HTR-8/SVneo (cell line): ENCODE results near the gene GYS2.
"Not testable (repeated sequence)": the region's sequence is repeated elsewhere in the genome, so short reads cannot be mapped to it uniquely, and the experiment has no call there.

Experiments
- DNase-seq: peaks from one replicate; pipeline ENCODE4 v3.0.0; 2011; ENCODE audit warnings: low spot score, mixed read lengths; ENCODE audit not compliant: insufficient read length
- FAIRE-seq: peaks from 2 replicates; lab custom pipeline; 2011; peaks lifted over from hg19 to GRCh38; lab: Jason Lieb, UNC

Gene GYS2

DNA sequence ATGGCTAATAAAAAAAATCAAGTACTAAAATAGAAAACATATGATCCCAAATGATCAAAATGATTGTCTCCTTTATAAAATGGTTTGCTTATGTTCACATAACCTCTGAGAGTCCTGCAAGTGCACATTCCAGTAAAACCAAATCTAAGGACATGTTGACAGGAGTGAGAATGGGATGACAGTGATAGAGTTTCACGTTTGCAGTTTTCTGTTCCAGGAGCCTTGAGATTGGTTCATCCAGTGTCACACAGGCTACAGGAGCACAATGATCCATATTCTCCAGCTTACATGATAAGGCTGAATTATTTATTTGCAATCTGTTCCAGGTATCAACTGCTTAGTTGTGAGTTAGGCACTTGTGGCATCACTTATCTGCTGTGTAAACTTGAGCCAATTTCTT lies 1.5 kb upstream of the GYS2 start:
- FAIRE-seq (no peak), DNase-seq (no peak)

DNA sequence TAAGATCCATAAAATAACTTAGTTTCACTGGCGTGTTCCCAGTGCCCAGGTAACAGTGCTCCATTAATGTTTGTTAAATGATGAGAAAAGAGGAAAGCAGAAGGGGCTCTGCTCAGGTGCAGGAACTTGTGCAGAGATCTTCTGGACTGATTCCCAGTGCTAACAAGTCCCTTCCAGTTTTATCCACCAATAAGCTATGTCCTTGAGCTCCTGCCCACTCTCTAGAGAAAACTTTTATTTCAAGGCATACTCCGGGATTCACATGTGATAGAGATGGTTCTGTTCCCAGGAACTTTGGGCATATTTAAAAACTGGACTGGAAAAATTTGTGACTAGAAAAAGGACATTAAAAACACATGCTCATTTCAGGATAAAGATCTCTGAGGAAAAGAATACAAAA lies 1.9 kb downstream of the GYS2 start:
- DNase-seq (no peak), FAIRE-seq (no peak)

DNA sequence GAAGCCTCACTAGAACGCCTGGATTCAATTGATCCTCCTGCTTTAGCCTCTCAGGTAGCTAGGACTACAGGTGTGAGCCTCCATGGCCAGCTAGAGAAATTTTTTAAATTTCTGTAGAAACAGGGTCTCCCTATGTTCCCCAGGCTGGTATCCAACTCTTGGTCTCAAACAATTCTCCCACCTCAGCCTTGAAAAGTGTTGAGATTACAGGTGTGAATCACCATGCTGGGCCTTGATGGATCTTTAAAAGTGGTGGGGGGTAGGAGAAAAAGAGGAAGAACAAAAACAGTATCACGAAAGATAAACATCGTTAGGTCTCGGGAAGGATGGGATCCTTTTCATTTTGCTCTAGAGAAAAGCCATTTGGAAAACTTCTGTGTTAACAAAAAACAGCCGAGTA lies 4.5 kb downstream of the GYS2 start:
- no peak for FAIRE-seq
- DNase-seq: no peak

DNA sequence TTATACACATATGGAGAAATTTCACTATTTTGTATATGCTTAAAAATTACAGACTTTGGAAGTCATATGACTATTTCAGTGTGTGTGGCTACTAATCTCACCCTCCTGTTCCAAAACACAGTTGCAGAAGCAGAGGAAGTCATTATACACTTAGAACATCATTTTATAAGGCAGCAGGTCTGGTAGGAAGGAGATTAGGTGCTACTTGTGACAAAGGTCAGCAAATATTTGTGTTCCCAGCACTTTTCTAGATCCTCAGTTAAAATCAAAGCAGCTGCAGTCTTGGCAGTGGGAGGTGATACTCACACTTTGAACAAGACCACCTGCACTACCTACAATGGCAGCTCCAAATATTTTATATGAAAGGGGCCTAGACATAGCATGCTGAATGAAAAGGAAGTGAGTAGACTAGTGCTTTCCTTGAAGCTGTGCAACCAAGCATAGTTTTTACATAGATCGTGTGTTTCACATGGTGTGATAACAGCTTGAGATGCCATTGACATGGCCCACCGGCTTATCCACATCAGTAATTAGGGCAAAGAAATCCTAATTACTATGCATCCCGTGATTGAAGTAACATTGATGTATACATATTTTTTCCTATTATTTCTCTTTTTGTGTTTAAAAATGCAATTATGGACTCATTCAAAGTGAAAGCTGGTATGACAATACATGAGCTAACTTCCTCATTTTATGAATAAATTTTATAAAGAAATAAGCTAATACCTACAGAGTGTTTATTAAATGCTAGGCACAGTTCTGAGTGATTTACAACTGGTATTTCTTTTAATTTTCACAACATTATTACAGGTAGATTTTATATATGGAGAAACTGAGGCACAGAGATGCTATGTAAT lies 5.3 kb downstream of the GYS2 start:
- FAIRE-seq: no peak
- DNase-seq: no peak

DNA sequence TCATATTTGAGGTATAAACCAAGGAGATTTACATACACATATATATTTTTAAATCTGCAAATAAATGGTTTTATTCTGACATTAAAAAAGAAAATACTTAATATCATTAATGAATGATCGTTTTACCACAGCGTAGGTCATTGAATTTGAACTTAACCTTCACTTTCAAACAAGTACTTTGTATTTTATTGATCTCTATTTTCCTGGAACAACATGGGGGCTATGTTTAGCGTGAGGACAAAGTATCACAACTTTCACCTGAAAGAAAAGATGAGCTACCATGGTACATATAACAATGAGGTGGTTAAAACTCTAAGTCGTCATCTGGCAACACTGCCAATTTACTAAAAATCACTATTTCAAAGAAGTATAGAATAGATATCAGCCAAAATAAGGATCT lies 6.0 kb downstream of the GYS2 start:
- FAIRE-seq (no peak), DNase-seq (no peak)

DNA sequence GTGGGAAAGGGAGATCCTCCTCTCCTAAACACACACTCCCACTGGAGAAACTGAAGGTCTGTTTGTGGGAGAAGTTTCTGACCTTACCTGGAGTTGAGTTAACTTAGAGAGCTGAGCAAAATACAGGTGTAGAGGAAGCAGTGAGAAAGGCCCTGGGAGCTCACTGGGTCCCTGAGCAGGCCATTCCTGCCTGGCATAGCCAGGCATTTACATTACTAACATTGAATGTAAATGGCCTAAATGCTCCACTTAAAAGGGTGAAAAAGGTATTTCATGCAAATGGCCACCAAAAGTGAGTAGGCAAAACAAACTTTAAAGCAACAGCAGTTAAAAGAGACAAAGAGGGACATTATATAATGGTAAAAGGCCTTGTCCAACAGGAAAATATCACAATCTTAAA lies 9.3 kb downstream of the GYS2 start:
- not testable (repeated sequence) for DNase-seq, FAIRE-seq

DNA sequence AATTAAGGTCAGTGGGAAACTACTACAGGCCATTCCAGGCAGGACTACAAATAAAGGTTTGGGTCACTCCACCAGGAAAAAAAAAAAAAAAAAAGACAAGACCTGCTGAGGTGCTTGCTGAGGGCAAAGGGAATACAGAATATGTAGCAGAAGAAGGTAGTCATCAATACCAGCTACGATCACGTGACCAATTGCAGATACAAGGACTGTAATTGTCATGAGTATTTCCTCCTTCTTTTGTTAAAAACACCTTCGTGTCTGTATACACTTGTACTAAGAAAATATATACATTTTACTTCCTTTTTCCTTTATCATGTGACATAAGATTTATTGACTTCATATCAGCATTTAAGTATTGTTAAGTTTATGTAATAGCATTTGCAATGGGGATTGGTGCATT lies 19.2 kb downstream of the GYS2 start:
- no peak for DNase-seq
- no peak for FAIRE-seq

DNA sequence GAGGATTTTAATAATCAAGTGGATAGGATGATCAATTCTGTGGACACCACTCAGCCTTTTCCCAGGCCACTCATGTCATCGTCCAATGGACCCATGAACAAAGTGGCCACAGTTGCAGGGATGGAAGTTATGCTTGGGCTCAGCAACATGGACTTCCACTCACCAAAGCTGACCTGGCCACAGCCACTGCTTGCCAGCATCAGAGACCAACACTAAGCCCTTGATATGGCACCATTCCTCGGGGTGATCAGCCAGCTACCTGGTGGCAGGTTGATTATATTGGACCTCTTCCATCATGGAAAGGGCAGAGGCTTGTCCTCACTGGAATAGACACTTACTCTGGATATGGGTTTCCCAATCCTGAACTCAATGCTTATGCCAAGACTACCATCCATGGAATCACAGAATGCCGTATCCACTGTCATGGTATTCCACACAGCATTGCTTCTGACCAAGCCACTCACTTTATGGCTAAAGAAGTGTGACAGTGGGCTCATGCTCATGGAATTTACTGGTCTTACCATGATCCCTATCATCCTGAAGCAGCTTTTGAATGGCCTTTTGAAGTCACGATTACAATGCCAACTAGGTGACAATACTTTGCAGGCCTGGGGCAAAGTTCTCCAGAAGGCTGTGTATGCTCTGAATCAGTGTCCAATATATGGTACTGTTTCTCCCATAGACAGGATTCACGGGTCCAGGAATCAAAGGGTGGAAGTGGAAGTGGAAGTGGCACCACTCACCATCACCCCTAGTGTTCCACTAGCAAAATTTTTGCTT lies 20.1 kb downstream of the GYS2 start:
- FAIRE-seq, DNase-seq: not testable (repeated sequence)

DNA sequence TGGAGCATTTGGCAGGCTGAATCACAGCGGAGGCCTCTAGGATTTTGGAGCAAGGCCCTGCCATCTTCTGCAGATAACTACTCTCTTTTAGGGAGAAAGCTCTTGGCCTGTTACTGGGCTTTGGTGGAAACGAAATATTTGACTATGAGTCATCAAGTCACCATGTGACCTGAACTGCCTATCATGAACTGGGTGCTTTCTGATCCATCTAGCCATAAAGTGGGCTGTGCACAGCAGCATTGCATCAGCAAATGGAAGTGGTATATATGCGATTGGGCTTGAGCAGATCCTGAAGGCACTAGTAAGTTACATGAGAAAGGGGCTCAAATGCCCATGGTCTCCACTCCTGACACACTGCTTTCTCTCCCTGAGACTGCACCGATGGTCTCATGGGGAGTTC lies 21.1 kb downstream of the GYS2 start:
- no peak for DNase-seq
- FAIRE-seq: no peak

DNA sequence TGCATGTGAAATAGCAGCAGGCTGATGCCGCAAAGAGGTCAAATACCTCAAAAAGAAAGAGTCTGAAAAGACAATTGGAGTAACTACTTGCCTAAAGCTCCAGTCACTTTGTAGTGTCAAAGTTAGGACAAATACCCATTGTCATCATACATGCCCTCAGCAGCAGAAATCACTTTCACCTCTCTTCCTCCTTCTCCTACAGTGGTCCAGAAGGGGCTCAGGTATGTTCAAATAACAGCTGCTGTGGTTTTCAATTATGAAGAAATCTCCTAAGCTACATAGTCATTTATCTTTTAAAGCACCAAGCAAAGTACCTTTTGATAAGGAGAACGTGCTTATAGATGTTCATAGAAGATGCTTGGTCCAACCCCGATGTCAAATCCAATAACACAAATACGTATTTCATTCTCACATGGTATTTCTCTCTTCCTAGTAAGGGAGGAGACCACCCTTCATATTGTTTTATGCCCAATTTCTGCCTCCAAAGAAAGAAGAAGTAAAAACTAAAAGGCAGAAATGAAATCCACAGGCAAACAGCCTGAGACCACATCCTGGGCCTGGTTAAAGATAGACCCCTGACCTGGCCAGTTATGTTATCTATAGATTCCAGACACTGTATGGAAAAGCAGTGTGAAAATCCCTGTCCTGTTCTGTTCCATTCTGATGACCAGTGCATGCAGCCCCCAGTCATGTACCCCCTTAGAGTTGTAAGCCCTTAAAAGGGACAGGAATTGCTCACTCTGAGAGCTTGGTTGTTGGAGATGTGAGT lies 23.7 kb downstream of the GYS2 start:
- FAIRE-seq (no peak), DNase-seq (no peak)

DNA sequence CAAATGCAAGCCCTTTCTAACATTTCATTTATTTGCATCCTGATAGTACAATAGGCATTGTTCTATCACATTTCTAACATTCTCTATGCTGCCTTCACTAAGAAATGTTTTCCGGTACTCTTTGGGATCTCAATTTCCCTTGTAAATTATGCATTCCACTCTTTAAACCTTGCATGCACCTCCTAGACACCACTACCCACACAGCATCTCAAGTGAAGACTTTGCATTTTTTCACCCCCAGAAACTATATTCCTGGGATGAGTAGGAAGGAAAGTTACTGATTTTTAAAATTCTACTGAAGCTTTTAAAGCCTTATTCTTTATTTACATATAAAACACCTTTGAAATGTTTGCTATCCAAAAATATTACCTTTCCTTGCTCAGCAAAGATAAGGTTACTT lies 27.1 kb downstream of the GYS2 start:
- FAIRE-seq: no peak
- DNase-seq: no peak

DNA sequence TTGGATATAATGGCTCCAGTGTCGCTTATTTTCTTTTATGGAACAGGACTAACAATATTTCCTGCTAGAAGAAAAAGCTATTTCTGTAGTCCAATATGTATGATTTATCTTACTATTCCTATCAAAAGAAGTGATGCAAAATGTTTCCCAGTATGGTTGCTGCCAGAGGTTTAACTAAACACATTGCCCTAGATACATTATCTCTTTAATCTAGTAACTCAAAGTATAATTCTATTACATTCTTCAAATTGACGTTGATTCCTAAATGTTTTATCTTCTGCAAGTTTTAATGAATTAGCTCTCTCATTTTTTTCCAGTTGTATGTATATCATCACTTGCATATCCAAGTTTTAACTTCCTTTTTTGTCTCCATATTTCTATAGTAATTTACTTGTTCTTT lies 28.2 kb downstream of the GYS2 start:
- DNase-seq: no peak
- FAIRE-seq: no peak

DNA sequence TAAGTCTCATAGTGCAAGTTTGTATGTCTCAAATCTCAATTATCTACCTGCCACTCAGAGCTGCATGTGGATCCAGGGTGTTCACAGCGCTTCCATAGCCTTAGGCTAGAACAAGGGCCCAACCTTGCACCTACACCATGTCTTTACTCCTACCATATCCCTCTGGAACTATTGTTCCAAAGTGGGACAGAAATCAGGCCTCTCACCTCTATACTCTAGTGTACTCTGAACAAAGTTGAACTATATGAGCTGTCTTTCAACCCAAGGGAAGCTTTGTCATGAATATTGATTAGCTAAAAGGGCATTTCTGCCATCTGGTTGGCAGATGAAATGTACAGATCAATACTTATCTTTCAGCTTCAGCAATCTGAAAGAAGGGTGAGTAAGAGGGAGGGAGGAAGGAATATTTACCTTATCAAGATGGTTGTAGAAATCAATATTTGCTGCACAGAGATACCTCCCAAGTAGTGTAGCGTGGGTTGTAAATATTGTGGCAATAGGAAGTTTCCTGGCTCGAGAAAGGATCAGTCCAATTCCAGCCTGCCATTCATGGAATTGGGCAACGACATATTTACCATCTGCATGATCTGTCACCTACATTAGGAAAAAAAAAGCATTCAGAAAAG lies 30.8 kb downstream of the GYS2 start:
- FAIRE-seq: no peak
- DNase-seq: no peak

DNA sequence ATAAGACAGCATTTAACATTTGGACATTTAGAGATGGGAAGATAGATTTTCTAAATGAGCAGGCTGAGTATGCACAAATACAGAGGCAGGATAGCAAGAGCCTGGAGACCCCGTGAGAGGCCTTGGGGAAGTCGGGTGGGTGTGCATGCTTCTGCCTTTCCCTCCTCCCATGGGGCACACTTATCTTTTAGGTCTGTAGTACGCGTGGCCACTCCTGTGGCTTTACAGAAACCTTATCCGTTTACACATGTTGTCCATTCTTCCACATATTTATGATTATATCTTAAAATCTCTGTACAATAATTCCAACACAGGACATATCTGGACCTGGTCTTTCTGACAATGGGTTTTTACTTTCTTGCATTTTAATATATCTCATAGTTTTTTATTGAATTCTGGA lies 33.6 kb downstream of the GYS2 start:
- no peak for DNase-seq
- FAIRE-seq: no peak

DNA sequence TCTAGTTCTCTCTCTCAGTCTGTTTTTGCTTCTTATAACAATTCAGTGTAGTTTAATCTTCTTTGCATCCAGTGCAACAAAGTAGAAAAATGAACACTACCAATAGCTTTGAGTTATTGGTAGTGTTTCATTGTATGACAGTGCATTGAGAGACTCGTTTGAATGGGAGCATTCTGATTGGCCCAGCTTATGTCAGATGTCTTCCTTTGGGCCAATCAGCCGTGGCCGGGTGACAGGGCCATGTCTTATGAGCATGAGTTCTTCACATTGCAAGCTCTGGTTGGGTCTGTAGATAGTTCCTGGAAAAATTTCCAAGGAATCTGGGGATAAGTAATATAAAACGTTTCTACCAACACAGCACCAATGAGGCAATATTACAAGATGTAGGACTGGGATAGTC lies 36.5 kb downstream of the GYS2 start:
- no peak for FAIRE-seq
- DNase-seq: no peak

DNA sequence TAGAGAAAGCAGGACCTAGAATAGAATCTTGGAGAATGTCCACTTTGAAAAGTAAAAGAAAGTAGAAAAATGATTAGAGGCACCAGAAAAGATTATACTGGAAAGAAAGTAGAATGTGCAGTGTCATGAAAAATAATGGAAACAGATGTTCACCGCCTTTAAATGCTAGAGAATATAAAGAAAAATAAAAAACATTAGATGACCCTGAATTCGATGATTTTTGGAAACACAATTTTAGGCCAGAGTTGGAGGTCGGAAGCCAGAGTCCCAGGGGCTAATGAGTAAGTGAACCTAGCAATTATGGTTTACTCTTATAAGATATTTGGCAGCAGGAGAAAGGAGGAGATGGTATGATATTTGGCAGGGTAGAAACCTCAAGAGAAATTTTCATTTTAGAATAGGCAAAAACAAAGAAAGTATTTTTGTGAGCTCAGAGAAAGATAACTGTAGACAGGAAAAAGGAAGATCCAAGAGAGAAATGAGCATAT lies 37.7 kb downstream of the GYS2 start:
- FAIRE-seq (no peak), DNase-seq (no peak)

DNA sequence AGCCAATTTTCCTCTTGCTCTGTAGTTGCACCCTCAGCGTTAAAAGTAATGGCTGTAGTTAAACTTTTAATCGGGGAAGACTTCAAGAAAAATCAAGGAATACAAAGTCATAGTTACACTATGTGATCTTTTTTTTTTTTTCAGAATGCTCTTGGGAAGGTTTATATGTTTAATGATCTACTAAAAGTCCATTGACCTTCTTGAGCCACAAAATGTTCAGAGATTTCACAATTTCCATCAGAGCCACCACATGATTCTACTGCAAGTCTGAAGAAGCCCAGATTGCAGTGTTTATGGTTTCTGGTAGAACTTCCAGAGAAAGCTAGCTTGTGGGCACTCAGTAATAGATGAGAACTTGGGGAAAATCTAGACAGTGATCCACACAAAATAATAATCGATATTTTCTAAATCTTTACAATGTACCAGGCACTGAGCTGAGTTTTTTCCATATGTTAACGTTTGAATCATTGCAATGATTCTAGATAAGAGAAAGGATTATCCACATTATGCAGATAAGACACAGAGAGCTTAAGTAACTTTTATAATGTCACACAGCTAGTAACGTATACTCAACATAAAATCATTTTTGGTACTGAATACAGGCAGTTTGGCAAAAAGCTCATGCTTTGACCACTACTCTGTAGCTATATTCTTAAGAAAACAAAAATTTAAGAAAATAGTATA lies 38.3 kb downstream of the GYS2 start:
- DNase-seq: no peak

DNA sequence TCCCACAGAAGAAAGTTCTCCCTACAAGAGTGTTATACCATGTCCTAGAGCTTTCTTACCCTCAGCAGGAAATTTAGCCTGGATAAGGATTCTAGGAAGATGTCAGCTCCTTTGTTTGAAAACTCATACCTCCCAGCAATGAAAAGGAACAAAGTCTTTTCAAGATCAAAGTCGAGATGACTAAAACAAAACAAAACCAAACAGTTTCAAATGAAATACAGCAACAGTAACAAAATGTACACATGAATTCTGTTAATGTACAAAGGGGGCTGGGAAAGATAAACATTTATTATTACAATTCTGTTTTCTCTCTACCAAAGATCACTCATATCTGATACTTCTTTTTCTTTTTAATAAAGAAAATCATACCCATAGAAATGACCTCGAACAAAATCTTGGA lies 41.8 kb downstream of the GYS2 start:
- FAIRE-seq (no peak), DNase-seq (no peak)

More for the DNA sequence above, 38.3 kb downstream of the GYS2 start:
- FAIRE-seq: no peak

DNA sequence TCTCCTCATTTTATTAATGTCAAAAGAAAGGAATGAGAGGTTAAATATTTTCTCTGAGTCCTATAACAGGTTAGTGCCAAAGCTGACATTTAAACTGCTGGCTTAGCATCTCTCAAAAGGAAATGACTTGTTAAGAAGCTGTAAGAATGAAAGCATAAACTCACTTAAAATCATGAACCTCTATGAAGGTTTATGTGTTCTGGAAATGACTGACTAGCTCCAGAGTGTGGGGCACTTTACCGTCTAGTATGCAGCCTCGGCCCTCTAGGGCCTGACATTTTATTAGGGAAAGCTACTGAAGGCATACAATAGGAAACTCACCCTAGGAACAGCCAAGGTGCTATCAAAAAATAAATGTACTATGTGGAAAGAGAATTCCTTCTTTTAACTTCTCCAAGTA lies 43.5 kb downstream of the GYS2 start:
- no peak for FAIRE-seq
- DNase-seq: no peak
